A549 (cell line): ENCODE results near the gene ATXN10.

Experiments
- BCL3 ChIP-seq: fragments of >200 bp; sonication (Bioruptor Twin); formaldehyde crosslinking; IDR thresholded peaks from 3 replicates; pipeline ENCODE4 v1.6.1; 2016
- CBX8 ChIP-seq: fragments of 200-600 bp; sonication (generic); IDR thresholded peaks from 2 replicates; pipeline ENCODE4 v1.6.1; 2016
- CHD4 ChIP-seq: fragments of 200-600 bp; sonication (generic); IDR thresholded peaks from 2 replicates; pipeline ENCODE4 v1.6.1; 2016; ENCODE audit warnings: antibody characterized with exemption, mild to moderate bottlenecking, borderline replicate concordance
- ELK1 ChIP-seq: fragments of 150-350 bp; IDR thresholded peaks from 2 replicates; pipeline ENCODE4 v1.6.1; 2014; ENCODE audit warnings: low read depth, mild to moderate bottlenecking, low read length
- FOSL2 ChIP-seq, 2 experiments: fragments of 450-650 bp in 1 of 2; fragments of >200 bp in 1 of 2; sonication (Bioruptor Twin) in 1 of 2; formaldehyde crosslinking; IDR thresholded peaks; 2 replicates each; pipeline versions ENCODE4 v1.5.0 to v1.6.1; 2016 to 2020; ENCODE audit warnings: mild to moderate bottlenecking in 1 of 2, moderate library complexity in 1 of 2
- GATA3 ChIP-seq: IDR thresholded peaks from 2 replicates; pipeline ENCODE4 v1.6.1; 2012; ENCODE audit warnings: borderline replicate concordance
- KDM1A ChIP-seq: fragments of 200-600 bp; sonication (generic); IDR thresholded peaks from 2 replicates; pipeline ENCODE4 v1.6.1; 2016; ENCODE audit warnings: low read depth, mild to moderate bottlenecking
- PHF8 ChIP-seq: fragments of 200-600 bp; sonication (generic); IDR thresholded peaks from 2 replicates; pipeline ENCODE4 v1.6.1; 2016; ENCODE audit warnings: low read depth, mild to moderate bottlenecking, antibody characterized with exemption, moderate library complexity, borderline replicate concordance
- POLR2A ChIP-seq: IDR thresholded peaks from 2 replicates; pipeline ENCODE4 v1.6.1; 2012; ENCODE audit warnings: mild to moderate bottlenecking, low read length
- RAD21 ChIP-seq, 2 experiments: fragments of >200 bp in 1 of 2; sonication (Bioruptor Twin) in 1 of 2; formaldehyde crosslinking in 1 of 2; IDR thresholded peaks in 1 of 2; conservative IDR thresholded peaks in 1 of 2; 2 replicates in 1 of 2; 3 replicates in 1 of 2; pipeline ENCODE4 v1.6.1; 2012 to 2018; ENCODE audit warnings: inconsistent platforms in 1 of 2
- RFX5 ChIP-seq: fragments of 450-650 bp; IDR thresholded peaks from 2 replicates; pipeline ENCODE4 v1.7.1; 2014; ENCODE audit warnings: antibody characterized with exemption, mild to moderate bottlenecking, moderate library complexity
- TF ChIP-seq, protein P1 (sequence below): IDR thresholded peaks from 2 replicates; pipeline ENCODE4 v1.6.1; 2012; ENCODE audit warnings: low read depth, borderline replicate concordance
- TF ChIP-seq, protein P2 (sequence below): fragments of >200 bp; sonication (Bioruptor Twin); formaldehyde crosslinking; IDR thresholded peaks from 3 replicates; pipeline ENCODE4 v1.5.1; 2016
- TF ChIP-seq, protein P3 (sequence below): IDR thresholded peaks from 2 replicates; pipeline ENCODE4 v1.6.1; 2012

GRCh38 chr22:45638197-45638596, 33.4 kb upstream of the ATXN10 start:
- TF ChIP-seq POLR2A (no peak), RAD21 (conservative IDR thresholded peaks at IDR 0.05 in 1 of 2, IDR thresholded peaks at IDR 0.05 in 1 of 2) (no peak), GATA3 (no peak), RFX5 (no peak), PHF8 (no peak), CBX8 (no peak), CHD4 (no peak), KDM1A (no peak), ELK1 (no peak), BCL3 (no peak), FOSL2 (IDR thresholded peaks at IDR 0.05) (no peak), FOSL2 (CRISPR knock-in tag; IDR thresholded peaks at IDR 0.05) (no peak)
- TF ChIP-seq, protein P1, sequence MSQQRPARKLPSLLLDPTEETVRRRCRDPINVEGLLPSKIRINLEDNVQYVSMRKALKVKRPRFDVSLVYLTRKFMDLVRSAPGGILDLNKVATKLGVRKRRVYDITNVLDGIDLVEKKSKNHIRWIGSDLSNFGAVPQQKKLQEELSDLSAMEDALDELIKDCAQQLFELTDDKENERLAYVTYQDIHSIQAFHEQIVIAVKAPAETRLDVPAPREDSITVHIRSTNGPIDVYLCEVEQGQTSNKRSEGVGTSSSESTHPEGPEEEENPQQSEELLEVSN = no peak
- TF ChIP-seq, protein P2, sequence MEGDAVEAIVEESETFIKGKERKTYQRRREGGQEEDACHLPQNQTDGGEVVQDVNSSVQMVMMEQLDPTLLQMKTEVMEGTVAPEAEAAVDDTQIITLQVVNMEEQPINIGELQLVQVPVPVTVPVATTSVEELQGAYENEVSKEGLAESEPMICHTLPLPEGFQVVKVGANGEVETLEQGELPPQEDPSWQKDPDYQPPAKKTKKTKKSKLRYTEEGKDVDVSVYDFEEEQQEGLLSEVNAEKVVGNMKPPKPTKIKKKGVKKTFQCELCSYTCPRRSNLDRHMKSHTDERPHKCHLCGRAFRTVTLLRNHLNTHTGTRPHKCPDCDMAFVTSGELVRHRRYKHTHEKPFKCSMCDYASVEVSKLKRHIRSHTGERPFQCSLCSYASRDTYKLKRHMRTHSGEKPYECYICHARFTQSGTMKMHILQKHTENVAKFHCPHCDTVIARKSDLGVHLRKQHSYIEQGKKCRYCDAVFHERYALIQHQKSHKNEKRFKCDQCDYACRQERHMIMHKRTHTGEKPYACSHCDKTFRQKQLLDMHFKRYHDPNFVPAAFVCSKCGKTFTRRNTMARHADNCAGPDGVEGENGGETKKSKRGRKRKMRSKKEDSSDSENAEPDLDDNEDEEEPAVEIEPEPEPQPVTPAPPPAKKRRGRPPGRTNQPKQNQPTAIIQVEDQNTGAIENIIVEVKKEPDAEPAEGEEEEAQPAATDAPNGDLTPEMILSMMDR = no peak
- TF ChIP-seq, protein P3, sequence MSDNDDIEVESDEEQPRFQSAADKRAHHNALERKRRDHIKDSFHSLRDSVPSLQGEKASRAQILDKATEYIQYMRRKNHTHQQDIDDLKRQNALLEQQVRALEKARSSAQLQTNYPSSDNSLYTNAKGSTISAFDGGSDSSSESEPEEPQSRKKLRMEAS = no peak
